HG03097 (cell line): ENCODE data around the gene TP53BP1.

Source experiments
- ATAC-seq: cut with Tn5 transposase; IDR thresholded peaks from one replicate; pipeline ENCODE4 v1.9.1; 2021; ENCODE audit not compliant: unreplicated experiment, low FRiP score

The TP53BP1 gene

GRCh38 chr15:43360821-43361220 is 132.1 kb downstream of the TP53BP1 start:
- ATAC-seq, result no peak
